NT2/D1 (cell line): ENCODE measurements around the gene MCCC1.

ENCODE experiments used
- DNase-seq: peaks from one replicate; pipeline ENCODE4 v3.0.0-alpha.2; 2011; ENCODE audit warnings: low read depth, low spot score
- H3K27me3 ChIP-seq: 2 replicates; pipeline ENCODE4 v1.6.0; 2011; ENCODE audit warnings: mild to moderate bottlenecking; ENCODE audit not compliant: insufficient read length, insufficient read depth
- H3K36me3 ChIP-seq: 2 replicates; pipeline ENCODE4 v1.6.1; 2011; ENCODE audit warnings: mild to moderate bottlenecking, low read length, mixed read lengths; ENCODE audit not compliant: insufficient read depth, insufficient read length
- H3K4me1 ChIP-seq: 2 replicates; pipeline ENCODE4 v1.5.1; 2011; ENCODE audit not compliant: insufficient read depth, insufficient read length
- H3K4me3 ChIP-seq: 2 replicates; pipeline ENCODE4 v1.5.1; 2011; ENCODE audit warnings: low read depth; ENCODE audit not compliant: insufficient read length
- H3K9ac ChIP-seq: 2 replicates; pipeline ENCODE4 v1.6.0; 2011; ENCODE audit warnings: low read depth; ENCODE audit not compliant: insufficient read length
- H3K9me3 ChIP-seq: 2 replicates; pipeline ENCODE4 v1.5.1; 2011; ENCODE audit warnings: mild to moderate bottlenecking, low read length; ENCODE audit not compliant: insufficient read depth
- SUZ12 ChIP-seq: IDR thresholded peaks from 2 replicates; pipeline ENCODE4 v1.6.1; 2011; ENCODE audit not compliant: insufficient read length, insufficient read depth; ENCODE audit errors: extremely low read depth
- YY1 ChIP-seq: IDR thresholded peaks from 2 replicates; pipeline ENCODE4 v1.6.1; 2011; ENCODE audit not compliant: insufficient read length, insufficient read depth
- ZNF274 ChIP-seq: IDR thresholded peaks from 2 replicates; pipeline ENCODE4 v1.6.1; 2011; ENCODE audit warnings: mild to moderate bottlenecking, low read depth, low read length

Gene MCCC1

GRCh38 chr3:182970811-182971418 lies 128.4 kb downstream of the MCCC1 start:
- H3K4me3 ChIP-seq, result no peak overlapping the region
- no peak for DNase-seq
- H3K4me1 ChIP-seq, result no peaks in the 10 kb centered on the region
- H3K9ac ChIP-seq, result no peak overlapping the region
- peaks cover 1% of the 10 kb centered on the region for H3K36me3 ChIP-seq
- H3K27me3 ChIP-seq, result no peaks in the 10 kb centered on the region
- no peak for TF ChIP-seq SUZ12
- no peak for TF ChIP-seq ZNF274
- no peak for TF ChIP-seq YY1
- no peaks in the 10 kb centered on the region for H3K9me3 ChIP-seq

- Histone ChIP-seq H3K27me3 (no peaks in the 10 kb centered on the region), H3K4me1 (no peaks in the 10 kb centered on the region), H3K36me3 (peaks cover 3% of the 10 kb centered on the region), H3K4me3 (no peak overlapping the region), H3K9ac (no peak overlapping the region), H3K9me3 (no peaks in the 10 kb centered on the region)
- no peak for DNase-seq
- no peak for TF ChIP-seq YY1
These were observed 129.4 kb downstream of the MCCC1 start for GRCh38 chr3:182969853-182970252.

- no peaks in the 10 kb centered on the region for H3K4me1 ChIP-seq
- no peaks in the 10 kb centered on the region for H3K27me3 ChIP-seq
- TF ChIP-seq ZNF274 (no peak), YY1 (no peak), SUZ12 (no peak)
- DNase-seq, result no peak
- H3K36me3 ChIP-seq, result peaks cover 3% of the 10 kb centered on the region
- H3K4me3 ChIP-seq, result no peak overlapping the region
- H3K9ac ChIP-seq, result no peak overlapping the region
- no peaks in the 10 kb centered on the region for H3K9me3 ChIP-seq
These were observed 130.0 kb downstream of the MCCC1 start for GRCh38 chr3:182969277-182969676.

GRCh38 chr3:182967218-182968204 lies 131.8 kb downstream of the MCCC1 start:
- Histone ChIP-seq H3K4me3 (no peak overlapping the region), H3K36me3 (peaks cover 11% of the 10 kb centered on the region), H3K9me3 (no peaks in the 10 kb centered on the region), H3K4me1 (no peaks in the 10 kb centered on the region), H3K27me3 (no peaks in the 10 kb centered on the region), H3K9ac (no peak overlapping the region)
- no peak for TF ChIP-seq ZNF274
- TF ChIP-seq YY1, result no peak
- no peak for TF ChIP-seq SUZ12
- no peak for DNase-seq

GRCh38 chr3:182965861-182966366 lies 133.4 kb downstream of the MCCC1 start:
- no peaks in the 10 kb centered on the region for H3K27me3 ChIP-seq
- DNase-seq, result no peak
- no peaks in the 10 kb centered on the region for H3K4me1 ChIP-seq
- no peak overlapping the region for H3K4me3 ChIP-seq
- no peak overlapping the region for H3K9ac ChIP-seq
- H3K36me3 ChIP-seq, result peaks cover 22% of the 10 kb centered on the region
- no peaks in the 10 kb centered on the region for H3K9me3 ChIP-seq
- TF ChIP-seq YY1 (no peak), ZNF274 (no peak), SUZ12 (no peak)
